ENCODE results near the gene ATP13A4. TPM values are rescaled to one million over a fixed set of nuclear protein-coding genes. Genes with fewer than 3 reads are reported as not detected.

Gene ATP13A4
- total and polyA plus RNA-seq, 7 donors: 0.10 to 0.36 (median 0.22) TPM; not detected in 3

DNA sequence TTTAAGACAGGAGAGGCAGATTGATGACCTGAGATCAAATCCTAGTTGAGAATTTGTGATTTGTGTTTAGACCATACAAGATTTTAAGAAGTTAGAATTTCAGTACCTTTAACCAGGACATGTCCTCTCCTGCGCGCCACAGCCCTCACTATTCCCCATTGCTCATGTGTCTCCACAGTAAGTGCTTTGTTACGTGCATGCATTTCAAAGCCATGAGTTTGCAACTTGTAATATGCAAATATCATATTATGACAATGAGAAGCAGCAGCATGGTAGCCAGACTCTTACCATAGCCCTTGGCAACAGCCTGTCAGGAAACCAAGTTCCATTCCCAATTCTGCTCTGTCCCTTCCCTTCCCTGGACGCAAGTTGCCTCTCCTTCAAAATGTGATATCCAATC lies 102.8 kb downstream of the ATP13A4 start:
- no peak for ATAC-seq
- intact Hi-C loops (cut with DNase I): no loop called here
- WGBS, 3 donors: 89 to 97% (median 92%) methylated on average over 4 of the region's 4 CpGs

GRCh38 chr3:193446965-193447602 lies 107.6 kb downstream of the ATP13A4 start:
- 77 to 80% (median 78%) methylated on average over 5 of the region's 5 CpGs for WGBS, 3 donors
- H3K27ac ChIP-seq: no peak overlapping the region
- no peak overlapping the region for H3K4me3 ChIP-seq
- intact Hi-C loops (cut with DNase I): no loop called here
- H3K9me3 ChIP-seq: no peaks in the 10 kb centered on the region
- DNase-seq: no peak
- ATAC-seq: no peak
- TF ChIP-seq CTCF (IDR thresholded peaks at IDR 0.05): no peak
- H3K4me1 ChIP-seq: no peaks in the 10 kb centered on the region
- H3K36me3 ChIP-seq (ENCODE audit: insufficient read depth in 1 of 2, low read depth in 1 of 2): no peaks in the 10 kb centered on the region
- H3K27me3 ChIP-seq (ENCODE audit: insufficient read depth in 3 of 3, low read length in 2 of 3): no peaks in the 10 kb centered on the region

More for the DNA sequence above, 102.8 kb downstream of the ATP13A4 start:
- H3K27ac ChIP-seq: no peak overlapping the region
- no peaks in the 10 kb centered on the region for H3K27me3 ChIP-seq (ENCODE audit: insufficient read depth in 3 of 3, low read length in 2 of 3)
- H3K4me1 ChIP-seq: no peaks in the 10 kb centered on the region
- no peak for TF ChIP-seq CTCF (IDR thresholded peaks at IDR 0.05)
- H3K9me3 ChIP-seq: no peaks in the 10 kb centered on the region
- H3K4me3 ChIP-seq: no peak overlapping the region
- no peak for DNase-seq
- H3K36me3 ChIP-seq (ENCODE audit: insufficient read depth in 1 of 2, low read depth in 1 of 2): no peaks in the 10 kb centered on the region

GRCh38 chr3:193439423-193439822 lies 115.3 kb downstream of the ATP13A4 start:
- TF ChIP-seq CTCF (IDR thresholded peaks at IDR 0.05): no peak
- Histone ChIP-seq H3K36me3 (ENCODE audit: insufficient read depth in 1 of 2, low read depth in 1 of 2) (no peaks in the 10 kb centered on the region), H3K4me3 (no peak overlapping the region), H3K4me1 (no peaks in the 10 kb centered on the region), H3K27ac (no peak overlapping the region), H3K27me3 (ENCODE audit: insufficient read depth in 3 of 3, low read length in 2 of 3) (no peaks in the 10 kb centered on the region), H3K9me3 (no peaks in the 10 kb centered on the region)
- no peak for DNase-seq
- 85 to 90% (median 85%) methylated on average over 2 of the region's 2 CpGs for WGBS, 3 donors
- no peak for ATAC-seq
- intact Hi-C loops (cut with DNase I): no loop called here

- H3K27me3 ChIP-seq (ENCODE audit: insufficient read depth in 3 of 3, low read length in 2 of 3): no peaks in the 10 kb centered on the region
- H3K4me1 ChIP-seq: no peaks in the 10 kb centered on the region
- intact Hi-C loops (cut with DNase I): no loop called here
- 82 to 89% (median 83%) methylated on average over 4 of the region's 4 CpGs for WGBS, 3 donors
- no peak for ATAC-seq
- H3K4me3 ChIP-seq: no peak overlapping the region
- no peak for DNase-seq
- H3K9me3 ChIP-seq: peaks cover 8% of the 10 kb centered on the region
- TF ChIP-seq CTCF (IDR thresholded peaks at IDR 0.05): no peak
- H3K27ac ChIP-seq: no peak overlapping the region
- H3K36me3 ChIP-seq (ENCODE audit: insufficient read depth in 1 of 2, low read depth in 1 of 2): no peaks in the 10 kb centered on the region
These were observed 135.9 kb downstream of the ATP13A4 start for GRCh38 chr3:193418576-193419373.

All from psoas muscle (tissue), 8 donors.